HepG2 (cell line): ENCODE data around the gene TCEANC2. TPM values are rescaled to one million over a fixed set of nuclear protein-coding genes. Genes with fewer than 3 reads are reported as not detected.
A peak's percentile ranks its signal among the peaks of the same experiment; 100 is the strongest.

ENCODE experiments used
- HOXA7 ChIP-seq: sonication (generic); formaldehyde crosslinking; IDR thresholded peaks from 2 replicates; pipeline ENCODE4 v1.8.1; 2022; ENCODE audit warnings: mild to moderate bottlenecking, missing genetic modification reagents, moderate library complexity
- PITX1 ChIP-seq: sonication (generic); formaldehyde crosslinking; IDR thresholded peaks from 2 replicates; pipeline ENCODE4 v1.5.1; 2020; ENCODE audit warnings: mild to moderate bottlenecking, missing genetic modification reagents
- TOPORS ChIP-seq: sonication (generic); formaldehyde crosslinking; IDR thresholded peaks from 2 replicates; pipeline ENCODE4 v1.8.0; 2023; ENCODE audit warnings: mild to moderate bottlenecking, missing genetic modification reagents
- ZBTB40 ChIP-seq, 2 experiments: fragments of 450-650 bp in 1 of 2; sonication (generic) in 1 of 2; formaldehyde crosslinking in 1 of 2; IDR thresholded peaks; 2 replicates each; pipeline versions ENCODE4 v1.6.1 to v1.8.0; 2016 to 2022; ENCODE audit warnings: antibody characterized with exemption in 1 of 2, mild to moderate bottlenecking in 1 of 2, missing genetic modification reagents in 1 of 2
- ZFP90 ChIP-seq: sonication (generic); formaldehyde crosslinking; IDR thresholded peaks from 2 replicates; pipeline ENCODE4 v1.8.0; 2022; ENCODE audit warnings: missing genetic modification reagents, mild to moderate bottlenecking, inconsistent platforms, borderline replicate concordance
- ZHX2 ChIP-seq, 2 experiments: sonication (generic) in 1 of 2; formaldehyde crosslinking in 1 of 2; IDR thresholded peaks; 2 replicates each; pipeline versions ENCODE4 v1.6.1 to v1.9.0; 2014 to 2022; ENCODE audit warnings: antibody characterized with exemption in 1 of 2, borderline replicate concordance in 1 of 2, inconsistent platforms in 1 of 2, low read depth in 1 of 2, missing genetic modification reagents in 1 of 2
- ZNF670 ChIP-seq: sonication (generic); formaldehyde crosslinking; IDR thresholded peaks from 2 replicates; pipeline ENCODE4 v1.8.0; 2022; ENCODE audit warnings: mild to moderate bottlenecking, missing genetic modification reagents, borderline replicate concordance
- polyA plus RNA-seq, 8 experiments: library from polyadenylated mRNA; depleted of rRNA in 3 of 8; stranded (reverse) in 7 of 8; unstranded in 1 of 8; fragments of >200 nt; fragmentation: Illumina TruSeq in 4 of 8; extraction: Trizol in 4 of 8; gene quantifications; 2 replicates each; pipeline versions ENCODE4 v1.2.1 to v1.2.3, GENCODE V29; 2011 to 2016; ENCODE audit warnings: low read depth in 4 of 8, missing spikeins in 1 of 8, mixed read lengths in 1 of 8; ENCODE audit not compliant: insufficient read depth in 1 of 8
- total RNA-seq, 5 experiments: library from RNA; depleted of rRNA; stranded (reverse); fragments of >200 nt; fragmentation: Illumina TruSeq; extraction: Trizol; gene quantifications; 2 replicates each; pipeline ENCODE4 v1.2.3, GENCODE V29; 2016; ENCODE audit warnings: low read depth in 1 of 5
- TF ChIP-seq, protein P1 (sequence below): sonication (generic); formaldehyde crosslinking; IDR thresholded peaks from 2 replicates; pipeline ENCODE4 v1.4.0; 2020; ENCODE audit warnings: low read depth, mild to moderate bottlenecking, missing genetic modification reagents
- TF ChIP-seq, protein P2 (sequence below): IDR thresholded peaks from 2 replicates; pipeline ENCODE4 v1.6.1; 2016; ENCODE audit warnings: missing genetic modification reagents, missing compliant biosample characterization

TCEANC2 gene
- total and polyA plus RNA-seq, 2 of the 13 experiments (the other 11 are each of a cell fraction or from before 2014, with no cell fraction given), result 3.8 to 5.0 TPM

DNA sequence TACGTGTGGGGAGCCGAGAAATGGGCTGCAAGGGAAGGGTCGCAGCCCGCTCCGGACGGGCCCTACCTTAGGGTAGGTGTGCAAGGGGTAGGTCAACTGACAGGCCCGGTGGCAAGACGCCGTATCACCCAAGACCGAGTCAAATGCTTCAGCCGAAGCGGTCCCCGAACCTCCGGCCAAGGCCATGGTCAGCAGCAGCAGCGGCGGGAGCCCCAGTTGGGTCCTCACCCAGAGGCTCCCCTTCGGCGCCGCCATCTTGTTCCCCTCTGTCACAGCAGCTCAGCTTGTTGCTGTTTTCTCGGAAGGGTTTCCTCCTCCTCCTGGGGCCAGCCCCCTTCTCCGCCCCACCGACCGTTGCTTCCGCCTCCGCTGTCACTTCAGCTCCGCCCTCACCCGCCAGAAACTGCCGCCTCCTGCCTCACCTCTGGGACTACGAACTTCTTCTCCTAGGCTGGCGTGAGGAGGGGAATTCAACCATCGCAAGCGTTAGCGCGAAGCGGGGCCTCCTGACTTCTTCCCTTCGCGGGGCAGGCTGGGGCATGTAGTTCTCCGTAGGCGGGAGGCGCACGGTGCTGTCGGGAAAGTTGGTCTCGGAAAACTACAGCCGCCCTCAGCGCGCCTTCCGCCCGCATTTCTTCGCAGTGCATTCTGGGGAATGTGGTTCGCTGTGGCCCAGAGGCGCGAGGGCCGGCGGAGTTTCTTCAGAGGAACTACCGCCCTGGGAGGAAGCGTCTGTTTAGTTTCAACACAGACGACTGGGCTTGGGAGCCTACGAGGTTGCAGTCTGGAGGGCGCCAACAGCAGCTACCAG is at the start of gene TCEANC2, which contains the start of gene TMEM59 (continued):
- TF ChIP-seq ZHX2 (IDR thresholded peaks at IDR 0.05; ENCODE audit: low read depth) (peak; percentile 73), ZHX2 (CRISPR knock-in tag; IDR thresholded peaks at IDR 0.05; ENCODE audit: borderline replicate concordance) (no peak), PITX1 (CRISPR knock-in tag) (no peak), TOPORS (0 out of 2 replicates have a peak, but pooled peaks have one; percentile 8), ZNF670 (CRISPR knock-in tag) (peak; percentile 28; the same call in 1 of the 2 replicates), ZFP90 (CRISPR knock-in tag) (no peak), ZBTB40 (IDR thresholded peaks at IDR 0.05) (peak; percentile 14; the same call in 1 of the 2 replicates), ZBTB40 (CRISPR knock-in tag; IDR thresholded peaks at IDR 0.05) (peak; percentile 56), HOXA7 (CRISPR knock-in tag) (no peak)
- TF ChIP-seq, protein P1, sequence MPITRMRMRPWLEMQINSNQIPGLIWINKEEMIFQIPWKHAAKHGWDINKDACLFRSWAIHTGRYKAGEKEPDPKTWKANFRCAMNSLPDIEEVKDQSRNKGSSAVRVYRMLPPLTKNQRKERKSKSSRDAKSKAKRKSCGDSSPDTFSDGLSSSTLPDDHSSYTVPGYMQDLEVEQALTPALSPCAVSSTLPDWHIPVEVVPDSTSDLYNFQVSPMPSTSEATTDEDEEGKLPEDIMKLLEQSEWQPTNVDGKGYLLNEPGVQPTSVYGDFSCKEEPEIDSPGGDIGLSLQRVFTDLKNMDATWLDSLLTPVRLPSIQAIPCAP (CRISPR knock-in tag), result no peak
- TF ChIP-seq, protein P2, sequence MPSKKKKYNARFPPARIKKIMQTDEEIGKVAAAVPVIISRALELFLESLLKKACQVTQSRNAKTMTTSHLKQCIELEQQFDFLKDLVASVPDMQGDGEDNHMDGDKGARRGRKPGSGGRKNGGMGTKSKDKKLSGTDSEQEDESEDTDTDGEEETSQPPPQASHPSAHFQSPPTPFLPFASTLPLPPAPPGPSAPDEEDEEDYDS (CRISPR knock-in tag), result peak; percentile 68; the same call in 1 of the 2 replicates
